Activated naive CD4-positive, alpha-beta T cell treated with anti-CD3 and anti-CD28 coated beads, Interleukin-2, amount 50 U/mL, for 16 hours (primary cell): ENCODE measurements around the gene POLR2F.
A peak's percentile ranks its signal among the peaks of the same experiment; 100 is the strongest.

Experiments used
- DNase-seq: peaks from one replicate; pipeline ENCODE4 v3.0.0-alpha.2; 2020

Gene POLR2F

GRCh38 chr22:37953437-37954179 lies at the start of gene POLR2F, which contains the start of gene C22orf23:
Gene POLR2F, plus strand, starts transcription at chr22:37953699. Its CDS starts 89 bp downstream, at chr22:37953788.
Gene C22orf23, minus strand, starts transcription at chr22:37953601. Its CDS starts 452 bp downstream, at chr22:37953149.
- peak; percentile 95 for DNase-seq

- DNase-seq = no peak
These were observed 48.6 kb upstream of the POLR2F start for GRCh38 chr22:37904572-37905533.

GRCh38 chr22:37905534-37906363 lies 47.8 kb upstream of the POLR2F start, which contains the start of gene MICALL1:
Gene MICALL1, plus strand, starts transcription at chr22:37906297. Its CDS starts 126 bp downstream, at chr22:37906423.
- DNase-seq = peak; percentile 67

- DNase-seq = peak; percentile 33
These were observed 47.0 kb upstream of the POLR2F start for GRCh38 chr22:37906364-37907008.

- DNase-seq = no peak
These were observed 46.2 kb upstream of the POLR2F start for GRCh38 chr22:37907036-37907954.

GRCh38 chr22:37909766-37910165 lies 43.7 kb upstream of the POLR2F start:
- no peak for DNase-seq

GRCh38 chr22:37910890-37911672 lies 42.4 kb upstream of the POLR2F start:
- no peak for DNase-seq

- no peak for DNase-seq
These were observed 41.8 kb upstream of the POLR2F start for GRCh38 chr22:37911697-37912096.

GRCh38 chr22:37912171-37912570 lies 41.3 kb upstream of the POLR2F start:
- DNase-seq = no peak

GRCh38 chr22:37913233-37913721 lies 40.2 kb upstream of the POLR2F start:
- no peak for DNase-seq

- DNase-seq = no peak
These were observed 37.2 kb upstream of the POLR2F start for GRCh38 chr22:37916311-37916710.

GRCh38 chr22:37917874-37918548 lies 35.5 kb upstream of the POLR2F start:
- DNase-seq = no peak

- DNase-seq = no peak
These were observed 34.8 kb upstream of the POLR2F start for GRCh38 chr22:37918580-37919270.

GRCh38 chr22:37920126-37920525 lies 33.4 kb upstream of the POLR2F start:
- no peak for DNase-seq

GRCh38 chr22:37922191-37922590 lies 31.3 kb upstream of the POLR2F start:
- DNase-seq = no peak

- DNase-seq = no peak
These were observed 29.6 kb upstream of the POLR2F start for GRCh38 chr22:37923927-37924326.

GRCh38 chr22:37924386-37925065 lies 29.0 kb upstream of the POLR2F start:
- DNase-seq = no peak

GRCh38 chr22:37925330-37925729 lies 28.2 kb upstream of the POLR2F start:
- DNase-seq = no peak
